GM12873 (cell line): Measurements from ENCODE around the gene DENND6B.

ENCODE experiments used
- TF ChIP-seq, protein P1 (sequence below): IDR thresholded peaks from 2 replicates; pipeline ENCODE4 v1.5.1; 2012; ENCODE audit warnings: low read depth, mild to moderate bottlenecking, moderate library complexity, low read length, control low read depth; ENCODE audit not compliant: insufficient read depth; ENCODE audit errors: missing control alignments

The DENND6B gene

DNA sequence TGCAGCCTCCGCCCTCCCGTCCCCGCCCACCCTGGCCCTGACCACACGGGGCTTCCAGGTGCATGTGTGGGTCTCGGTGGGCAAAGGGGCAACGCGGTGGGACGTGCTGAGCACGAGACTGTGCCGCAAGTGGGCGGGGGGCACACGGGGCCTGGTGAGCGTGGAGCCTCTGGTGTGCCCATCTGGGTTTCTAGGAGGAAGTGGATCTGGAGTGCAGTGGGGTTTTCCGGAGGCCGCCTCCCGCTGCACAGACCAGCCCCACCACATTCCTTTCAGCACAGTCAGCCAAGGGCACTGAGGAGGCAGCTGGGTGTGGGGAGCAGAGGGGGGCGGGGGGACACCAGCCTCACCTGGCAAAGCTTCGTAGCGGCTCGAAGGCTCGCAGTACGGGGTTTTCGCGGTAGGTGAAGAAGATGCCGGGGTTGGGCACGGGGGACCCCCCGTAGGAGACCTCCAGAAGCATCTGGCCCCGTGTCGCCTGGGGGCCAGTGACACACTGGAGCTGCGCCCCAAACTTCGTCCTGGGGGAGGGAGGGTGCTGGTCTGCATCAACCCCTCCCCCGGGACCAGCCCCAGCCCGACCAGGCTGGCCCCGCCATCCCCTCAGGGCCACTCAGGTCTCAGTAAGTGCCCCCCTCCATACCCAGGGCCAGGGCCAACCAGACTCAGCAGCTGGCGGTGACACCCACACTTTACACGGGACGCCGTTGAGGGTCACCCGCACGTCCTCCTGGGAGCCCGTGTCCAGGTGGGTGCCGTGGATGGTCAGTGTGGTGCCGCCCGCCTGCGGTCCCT is 44.3 kb downstream of the DENND6B start:
- TF ChIP-seq, protein P1, sequence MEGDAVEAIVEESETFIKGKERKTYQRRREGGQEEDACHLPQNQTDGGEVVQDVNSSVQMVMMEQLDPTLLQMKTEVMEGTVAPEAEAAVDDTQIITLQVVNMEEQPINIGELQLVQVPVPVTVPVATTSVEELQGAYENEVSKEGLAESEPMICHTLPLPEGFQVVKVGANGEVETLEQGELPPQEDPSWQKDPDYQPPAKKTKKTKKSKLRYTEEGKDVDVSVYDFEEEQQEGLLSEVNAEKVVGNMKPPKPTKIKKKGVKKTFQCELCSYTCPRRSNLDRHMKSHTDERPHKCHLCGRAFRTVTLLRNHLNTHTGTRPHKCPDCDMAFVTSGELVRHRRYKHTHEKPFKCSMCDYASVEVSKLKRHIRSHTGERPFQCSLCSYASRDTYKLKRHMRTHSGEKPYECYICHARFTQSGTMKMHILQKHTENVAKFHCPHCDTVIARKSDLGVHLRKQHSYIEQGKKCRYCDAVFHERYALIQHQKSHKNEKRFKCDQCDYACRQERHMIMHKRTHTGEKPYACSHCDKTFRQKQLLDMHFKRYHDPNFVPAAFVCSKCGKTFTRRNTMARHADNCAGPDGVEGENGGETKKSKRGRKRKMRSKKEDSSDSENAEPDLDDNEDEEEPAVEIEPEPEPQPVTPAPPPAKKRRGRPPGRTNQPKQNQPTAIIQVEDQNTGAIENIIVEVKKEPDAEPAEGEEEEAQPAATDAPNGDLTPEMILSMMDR, result no peak

DNA sequence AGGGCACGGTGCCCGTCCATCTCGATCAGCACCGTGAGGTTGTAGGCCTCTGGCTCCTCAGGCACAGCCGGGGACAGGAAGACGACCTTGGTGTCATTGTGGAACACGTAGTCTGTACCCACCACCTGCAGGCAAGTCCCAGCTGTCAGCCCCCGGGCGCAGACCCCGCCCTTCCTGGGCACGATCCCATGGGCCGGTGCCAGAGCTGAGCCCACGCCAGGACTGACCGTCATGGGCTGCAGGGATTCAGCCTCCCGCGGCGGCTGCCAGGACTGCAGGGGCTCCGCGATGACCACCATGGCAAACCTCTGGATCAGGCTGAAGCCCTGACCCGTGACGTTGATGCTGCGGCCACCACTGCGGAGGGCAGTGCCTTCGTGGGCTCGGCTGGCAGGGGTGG is 44.9 kb downstream of the DENND6B start:
- TF ChIP-seq, protein P1, result no peak

DNA sequence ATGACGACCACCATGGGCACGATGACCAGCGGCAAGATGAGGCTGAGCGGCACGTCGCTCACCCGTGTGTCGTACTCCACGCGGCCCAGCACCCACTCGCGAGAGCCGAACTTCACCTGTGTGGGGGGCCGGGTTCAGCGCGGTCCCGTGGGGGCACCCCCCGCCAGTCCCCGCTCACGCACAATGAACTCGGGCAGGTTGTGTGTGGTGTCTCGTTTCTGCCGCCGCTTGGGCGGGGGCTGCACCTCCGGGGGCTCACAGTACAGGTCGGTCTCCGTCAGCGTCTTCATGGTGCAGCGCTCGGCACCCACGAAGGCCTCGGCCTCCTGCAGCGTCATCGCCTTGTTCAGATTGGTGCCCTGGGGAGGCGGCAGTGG is 45.4 kb downstream of the DENND6B start:
- TF ChIP-seq, protein P1, result no peak

DNA sequence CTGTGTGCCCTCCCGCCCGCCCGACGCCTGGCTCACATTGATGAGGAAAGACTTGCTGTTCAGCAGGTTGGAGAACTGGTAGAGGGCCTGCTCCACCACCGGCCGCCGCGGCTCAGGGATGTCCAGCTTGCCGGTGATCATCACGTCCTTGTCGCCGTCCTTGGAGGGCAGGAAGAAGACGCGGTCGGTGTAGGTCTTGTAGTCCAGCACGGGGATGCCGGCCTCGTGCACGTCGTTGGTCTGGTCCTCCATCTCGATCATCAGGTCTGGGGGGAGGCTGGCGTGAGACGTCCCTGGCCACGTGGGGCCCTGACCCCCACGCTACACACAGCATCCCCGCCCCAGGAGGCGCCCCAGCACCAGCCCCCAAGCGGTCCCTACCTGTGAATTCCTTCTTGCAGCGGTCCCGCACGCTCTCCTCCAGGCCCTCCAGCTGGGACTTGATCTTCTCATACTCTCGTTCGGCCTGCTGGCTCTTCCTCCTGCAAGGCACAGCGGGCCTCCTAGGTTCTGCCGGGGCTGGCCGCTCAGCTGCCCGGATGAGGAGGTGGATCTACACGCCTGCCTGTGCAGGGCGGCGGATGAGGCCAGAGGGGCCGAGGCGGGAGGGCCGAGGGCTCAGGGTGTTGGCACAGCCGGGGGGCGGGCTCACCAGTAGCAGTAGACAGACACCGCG is 46.0 kb downstream of the DENND6B start:
- TF ChIP-seq, protein P1, result no peak

DNA sequence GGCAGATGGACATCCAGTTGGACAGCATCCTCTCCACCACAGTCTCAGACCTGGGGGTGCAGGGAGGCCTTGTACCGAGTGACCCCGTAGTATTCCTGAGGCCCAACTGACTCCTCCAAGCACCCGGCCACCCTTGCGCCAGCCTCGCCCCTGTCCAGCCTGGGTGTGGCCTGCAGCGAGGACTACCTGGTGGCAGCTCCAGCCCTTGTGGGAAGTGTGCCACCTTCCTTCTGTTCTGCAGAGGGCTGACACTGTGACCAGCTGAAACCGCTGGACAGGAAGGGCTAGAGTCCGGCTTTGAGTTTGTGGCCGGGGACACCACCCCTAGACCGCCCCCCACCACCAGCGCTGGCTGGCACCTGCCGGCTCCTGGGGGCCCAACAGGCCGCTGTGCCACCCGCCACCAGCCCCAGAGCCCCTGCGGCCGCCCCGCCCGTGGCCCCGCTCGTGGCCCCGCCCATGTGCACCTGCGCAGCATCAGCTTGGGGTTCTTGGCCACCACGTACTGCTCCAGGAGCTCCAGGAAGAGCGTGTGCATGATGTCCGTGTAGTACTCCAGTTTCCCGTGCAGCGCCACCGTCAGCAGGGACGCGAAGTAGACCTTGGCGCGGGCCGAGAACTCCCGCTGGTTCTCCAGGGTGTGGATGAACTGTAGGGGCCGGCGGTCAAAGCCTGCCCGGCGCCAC is 46.6 kb downstream of the DENND6B start:
- TF ChIP-seq, protein P1, result no peak

DNA sequence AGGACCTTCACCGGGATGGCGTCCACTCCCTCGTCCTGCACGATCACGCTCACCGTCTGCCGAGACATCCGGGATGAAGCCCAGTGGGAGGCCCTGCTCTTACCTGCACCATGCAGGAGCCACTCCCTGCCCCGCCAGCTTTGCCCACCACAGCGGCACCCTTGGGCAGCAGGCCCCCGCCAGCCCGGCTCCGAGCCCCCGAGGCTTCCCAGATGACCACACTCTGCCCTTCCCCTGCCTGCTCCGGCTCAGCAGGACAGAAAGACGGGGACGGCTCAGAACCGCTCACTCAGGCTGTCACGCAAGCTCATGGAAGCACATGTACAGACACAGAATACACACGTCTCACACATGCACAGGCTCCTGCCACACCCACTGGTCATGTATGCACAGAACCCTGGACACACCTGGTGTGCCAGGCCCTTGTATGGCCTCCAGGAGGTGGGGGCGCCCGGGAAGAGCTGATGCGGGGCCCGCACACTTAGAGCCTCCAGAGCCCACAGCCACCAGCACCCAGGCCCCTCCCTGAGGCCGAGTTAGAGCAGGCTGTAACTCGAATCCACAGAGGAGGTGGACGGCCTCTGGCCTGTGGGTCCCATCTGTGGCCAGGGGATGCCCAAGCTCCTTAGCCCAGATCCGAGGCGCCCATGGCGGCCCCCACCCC is 47.7 kb downstream of the DENND6B start:
- TF ChIP-seq, protein P1, result no peak

DNA sequence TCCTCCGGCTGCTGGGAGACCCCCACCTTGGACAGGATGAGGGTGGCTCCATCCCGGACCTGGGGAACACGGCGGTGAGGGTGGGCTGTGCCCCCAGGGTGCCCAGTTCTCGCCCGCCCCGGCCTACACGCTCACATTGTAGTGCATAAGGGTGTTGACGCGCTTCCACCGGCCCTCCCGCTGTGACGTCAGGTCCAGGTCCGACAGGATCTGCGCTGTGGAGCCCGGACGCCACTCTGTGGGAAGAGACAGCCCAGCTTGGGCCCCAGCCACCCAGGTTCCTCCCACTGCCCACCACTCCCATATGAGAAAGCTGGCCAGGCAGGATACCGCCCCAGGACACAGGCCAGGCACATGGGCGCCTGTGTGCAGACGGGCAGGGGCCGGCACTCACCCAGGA is 48.4 kb downstream of the DENND6B start:
- TF ChIP-seq, protein P1, result no peak
